ENCODE results near the gene ALKBH1. TPM values are rescaled to one million over a fixed set of nuclear protein-coding genes. Genes with fewer than 3 reads are reported as not detected.
A peak's percentile ranks its signal among the peaks of the same experiment; 100 is the strongest.

The ALKBH1 gene
- total and polyA plus RNA-seq, 2 of the 13 experiments (the other 11 are each of a cell fraction or from before 2014, with no cell fraction given), result 12.5 to 14.3 TPM

GRCh38 chr14:77707355-77707723 lies 484 bp downstream of the ALKBH1 start:
- H3K36me3 ChIP-seq (replicated peaks in 1 of 2; ENCODE audit: control insufficient read depth in 1 of 2, insufficient read depth in 2 of 2, low read length in 2 of 2), result peaks cover 13 to 32% of the 10 kb centered on the region in 2 experiments; a peak in 4 of 5 replicates
- H3K9me3 ChIP-seq (ENCODE audit: low read length), result no peaks in the 10 kb centered on the region
- ATAC-seq, result peak; percentile 50
- peaks cover 18% of the 10 kb centered on the region; the same call in 1 of the 2 replicates for H4K20me1 ChIP-seq (ENCODE audit: insufficient read depth, low read length)
- WGBS (ENCODE audit: low lambda C conversion rate), result under 1% methylated on average over 13 of the region's 14 CpGs
- H3K4me1 ChIP-seq (ENCODE audit: insufficient read depth, low read length), result peaks cover 28% of the 10 kb centered on the region
- H3K9ac ChIP-seq (ENCODE audit: insufficient read depth, low read depth, low read length), result peak overlapping the region; percentile 87
- peak overlapping the region; percentile 69 for H3K27ac ChIP-seq (ENCODE audit: extremely low read length, insufficient read depth, low read length)
- ChIA-PET CTCF (ENCODE audit: low intra/inter-chr PET ratio, low total read pairs) (interaction anchor here (1.2 kb wide), 1 partner anchor 52 kb away, joined by 4 read pairs; no protein-coding TSS in a partner anchor), POLR2A (no interaction called here)
- H2AFZ ChIP-seq (ENCODE audit: low read length), result peak overlapping the region; percentile 7
- H3K79me2 ChIP-seq (ENCODE audit: insufficient read depth, low read length), result peaks cover 66% of the 10 kb centered on the region
- TSS peak; percentile 75 for BruUV-seq (replicated peaks)
- FAIRE-seq, result peak; percentile 21
- TF ChIP-seq ZFP37 (CRISPR knock-in tag; IDR thresholded peaks at IDR 0.05; ENCODE audit: borderline replicate concordance), result no peak
- TF ChIP-seq SP2 (CRISPR knock-in tag; IDR thresholded peaks at IDR 0.05), result no peak
- no peak for TF ChIP-seq ZFP62 (CRISPR knock-in tag; IDR thresholded peaks at IDR 0.05)
- 0 out of 2 replicates have a peak, but pooled peaks have one; percentile 40 for TF ChIP-seq MTERF4 (CRISPR knock-in tag; IDR thresholded peaks at IDR 0.05)
- TF ChIP-seq ZNF792 (CRISPR knock-in tag; IDR thresholded peaks at IDR 0.05), result 0 out of 2 replicates have a peak, but pooled peaks have one; percentile 4
- TF ChIP-seq PCBP1 (IDR thresholded peaks at IDR 0.05; ENCODE audit: borderline replicate concordance, low read depth, low read length), result no peak
- no peak for TF ChIP-seq SOX5 (CRISPR knock-in tag; IDR thresholded peaks at IDR 0.05; ENCODE audit: borderline replicate concordance)
- TF ChIP-seq FOXP1 (IDR thresholded peaks at IDR 0.05), result no peak
- TF ChIP-seq FOXP1 (CRISPR knock-in tag; IDR thresholded peaks at IDR 0.05), result no peak
- 0 out of 2 replicates have a peak, but pooled peaks have one; percentile 49 for TF ChIP-seq RBAK (CRISPR knock-in tag; IDR thresholded peaks at IDR 0.05)
- TF ChIP-seq ZGPAT (CRISPR knock-in tag; IDR thresholded peaks at IDR 0.05), result no peak
- peak; percentile 11; the same call in 1 of the 2 replicates for TF ChIP-seq STAG1 (CRISPR knock-in tag; IDR thresholded peaks at IDR 0.05)
- peak; percentile 34; the same call in 1 of the 2 replicates for TF ChIP-seq HES4 (CRISPR knock-in tag; IDR thresholded peaks at IDR 0.05; ENCODE audit: borderline replicate concordance)
- TF ChIP-seq CTCF (CRISPR knock-in tag; IDR thresholded peaks at IDR 0.05), result peak; percentile 55
- TF ChIP-seq RFXANK (CRISPR knock-in tag; IDR thresholded peaks at IDR 0.05), result 0 out of 2 replicates have a peak, but pooled peaks have one; percentile 11
- TF ChIP-seq HNRNPH1 (optimal IDR thresholded peaks at IDR 0.05; ENCODE audit: low read depth, low read length), result no peak
- no peak for TF ChIP-seq ZNF788 (CRISPR knock-in tag; IDR thresholded peaks at IDR 0.05; ENCODE audit: borderline replicate concordance)
- TF ChIP-seq SMC3 (IDR thresholded peaks at IDR 0.05; ENCODE audit: low read length), result peak; percentile 16; the same call in 1 of the 2 replicates
- peak overlapping the region; percentile 92 to 97 (median 92) for H3K4me3 ChIP-seq (replicated peaks in 1 of 3; ENCODE audit: insufficient read depth in 1 of 3, low read depth in 2 of 3, low read length in 3 of 3)
- DNase-seq (ENCODE audit: low spot score), result peak; percentile 14
- in situ Hi-C loops (cut with HindIII; ENCODE audit: extremely low pct_ligation_motif_present, low pct_unique_long_range_greater_than_20kb), result loop anchor here (5.0 kb wide), 1 partner anchor 50 kb away; no protein-coding TSS in a partner anchor
- H3K4me2 ChIP-seq (ENCODE audit: low read depth, low read length), result peak overlapping the region; percentile 86
- intact Hi-C loops (cut with micrococcal nuclease; ENCODE audit: unreplicated experiment), result loop anchor here (1.0 kb wide), 1 partner anchor 52 kb away; no protein-coding TSS in a partner anchor
- H3K27me3 ChIP-seq (ENCODE audit: control insufficient read depth in 1 of 2, insufficient read depth in 2 of 2, low read length in 2 of 2), result no peaks in the 10 kb centered on the region; a peak in 1 of 5 replicates
